Neuronal stem cell (in vitro differentiated cells): ENCODE measurements around the gene REN.

Source experiments
- DNase-seq: peaks from one replicate; pipeline ENCODE4 v3.0.0-alpha.2; 2013; ENCODE audit warnings: low spot score
- H2AFZ ChIP-seq: one replicate; pipeline ENCODE4 v1.6.1; 2013; ENCODE audit warnings: mild to moderate bottlenecking, low read length, inconsistent platforms
- H2AK5ac ChIP-seq: 2 replicates; pipeline ENCODE4 v1.6.1; 2013; ENCODE audit warnings: low read depth, mild to moderate bottlenecking, inconsistent platforms, low read length, moderate library complexity, mixed read lengths
- H2BK120ac ChIP-seq: 2 replicates; pipeline ENCODE4 v1.6.1; 2013; ENCODE audit warnings: low read depth, mild to moderate bottlenecking, inconsistent platforms, low read length, moderate library complexity, mixed read lengths
- H2BK12ac ChIP-seq: one replicate; pipeline ENCODE4 v1.6.1; 2013; ENCODE audit warnings: low read length, inconsistent platforms
- H2BK15ac ChIP-seq: 2 replicates; pipeline ENCODE4 v1.6.1; 2013; ENCODE audit warnings: mild to moderate bottlenecking, low read length, inconsistent platforms, mixed read lengths
- H2BK5ac ChIP-seq: one replicate; pipeline ENCODE4 v1.6.1; 2013; ENCODE audit warnings: inconsistent platforms, mild to moderate bottlenecking, low read length, moderate library complexity
- H3K14ac ChIP-seq: one replicate; pipeline ENCODE4 v1.6.1; 2013; ENCODE audit warnings: low read length, inconsistent platforms
- H3K18ac ChIP-seq: 2 replicates; pipeline ENCODE4 v1.6.1; 2013; ENCODE audit warnings: low read length, inconsistent platforms
- H3K23ac ChIP-seq: 2 replicates; pipeline ENCODE4 v1.6.1; 2013; ENCODE audit warnings: low read depth, mild to moderate bottlenecking, mixed read lengths, low read length, inconsistent platforms; ENCODE audit not compliant: poor library complexity
- H3K27ac ChIP-seq: replicated peaks from 3 replicates; pipeline ENCODE4 v1.5.1; 2013; ENCODE audit warnings: low read length, inconsistent platforms
- H3K27me3 ChIP-seq, 3 experiments: 2 replicates each; pipeline ENCODE4 v1.6.1; 2013; ENCODE audit warnings: low read length in 3 of 3, mild to moderate bottlenecking in 2 of 3, inconsistent platforms in 1 of 3, low read depth in 1 of 3, mixed read lengths in 1 of 3, moderate library complexity in 1 of 3; ENCODE audit not compliant: control insufficient read depth in 3 of 3, insufficient read depth in 3 of 3
- H3K36me3 ChIP-seq, 2 donors: replicated peaks in 1 of 2; 2 replicates each; pipeline ENCODE4 v1.6.1; 2013; ENCODE audit warnings: low read length in 2 of 2; ENCODE audit not compliant: control insufficient read depth in 2 of 2, insufficient read depth in 2 of 2
- H3K4ac ChIP-seq: 2 replicates; pipeline ENCODE4 v1.6.1; 2013; ENCODE audit warnings: inconsistent platforms, mild to moderate bottlenecking, low read length, moderate library complexity
- H3K4me1 ChIP-seq, 2 donors: 1 replicate in 1 of 2; 2 replicates in 1 of 2; pipeline ENCODE4 v1.6.1; 2013; ENCODE audit warnings: low read length in 2 of 2, low read depth in 1 of 2; ENCODE audit not compliant: control insufficient read depth in 2 of 2, insufficient read depth in 1 of 2
- H3K4me2 ChIP-seq: one replicate; pipeline ENCODE4 v1.6.1; 2013; ENCODE audit warnings: mild to moderate bottlenecking, low read length, inconsistent platforms; ENCODE audit not compliant: insufficient read depth, poor library complexity, severe bottlenecking
- H3K4me3 ChIP-seq, 2 donors: 2 replicates each; pipeline ENCODE4 v1.5.1; 2013; ENCODE audit warnings: low read length in 2 of 2, mild to moderate bottlenecking in 2 of 2, inconsistent platforms in 1 of 2, moderate library complexity in 1 of 2
- H3K79me1 ChIP-seq: one replicate; pipeline ENCODE4 v1.6.1; 2013; ENCODE audit warnings: low read depth, mild to moderate bottlenecking, inconsistent platforms, low read length, moderate library complexity
- H3K9ac ChIP-seq: one replicate; pipeline ENCODE4 v1.6.1; 2013; ENCODE audit warnings: mild to moderate bottlenecking, low read depth, low read length, inconsistent platforms; ENCODE audit not compliant: poor library complexity
- H3K9me3 ChIP-seq, 2 donors: replicated peaks in 1 of 2; 2 replicates each; pipeline versions ENCODE3 to v1.6.1; 2013; ENCODE audit warnings: low read length in 2 of 2, mild to moderate bottlenecking in 2 of 2, inconsistent platforms in 1 of 2, low read depth in 1 of 2, mixed read lengths in 1 of 2, moderate library complexity in 1 of 2; ENCODE audit not compliant: control insufficient read depth in 2 of 2, insufficient read depth in 1 of 2
- H4K8ac ChIP-seq: one replicate; pipeline ENCODE4 v1.6.1; 2013; ENCODE audit warnings: low read depth, mild to moderate bottlenecking, inconsistent platforms, low read length, moderate library complexity
- H4K91ac ChIP-seq: one replicate; pipeline ENCODE4 v1.6.1; 2013; ENCODE audit warnings: low read length, low read depth, mild to moderate bottlenecking, inconsistent platforms; ENCODE audit not compliant: poor library complexity
- WGBS, 2 donors: extraction: QIAGEN DNeasy Blood & Tissue Kit; methylation state at CpG; one replicate each; pipeline ENCODE4 v1.1.7; 2013; ENCODE audit warnings: missing lambda C conversion rate in 2 of 2, mixed read lengths in 1 of 2; ENCODE audit not compliant: insufficient read length in 2 of 2, insufficient replicate concordance in 1 of 2; ENCODE audit errors: extremely low coverage in 2 of 2; 5-methylcytosine and 5-hydroxymethylcytosine counted together

Gene REN

DNA sequence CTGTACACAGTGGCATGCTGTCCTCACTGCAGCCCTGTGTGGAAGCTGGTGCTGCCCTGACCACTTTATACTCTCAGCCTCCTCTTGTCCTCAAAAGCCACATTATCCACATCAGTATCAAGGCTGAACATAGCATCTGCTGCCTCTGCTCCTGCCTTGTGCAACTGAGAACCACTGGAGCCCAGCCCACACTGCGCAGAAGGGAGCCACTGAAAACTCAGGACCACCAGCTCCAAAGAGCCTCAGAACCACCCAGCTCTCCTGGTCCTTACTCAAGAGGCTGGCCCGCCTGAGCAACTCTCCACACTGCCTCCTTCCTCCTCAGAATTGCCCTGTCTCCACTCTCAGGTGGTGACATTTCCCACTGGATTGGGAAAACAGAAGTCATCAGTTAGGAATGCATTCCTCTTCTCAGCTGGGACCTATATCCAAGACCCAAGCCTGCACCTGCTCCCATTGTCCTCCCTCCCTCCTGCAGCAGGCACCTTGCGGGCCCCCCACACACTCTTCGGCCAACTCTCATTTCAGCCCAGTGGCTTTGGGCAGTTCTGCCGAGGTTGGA is 37.1 kb upstream of the REN start:
- WGBS, 2 donors, result no CpG with 5 or more reads among the region's 5 CpGs
- no peak overlapping the region for H3K18ac ChIP-seq
- H2BK5ac ChIP-seq, result no peak overlapping the region

DNA sequence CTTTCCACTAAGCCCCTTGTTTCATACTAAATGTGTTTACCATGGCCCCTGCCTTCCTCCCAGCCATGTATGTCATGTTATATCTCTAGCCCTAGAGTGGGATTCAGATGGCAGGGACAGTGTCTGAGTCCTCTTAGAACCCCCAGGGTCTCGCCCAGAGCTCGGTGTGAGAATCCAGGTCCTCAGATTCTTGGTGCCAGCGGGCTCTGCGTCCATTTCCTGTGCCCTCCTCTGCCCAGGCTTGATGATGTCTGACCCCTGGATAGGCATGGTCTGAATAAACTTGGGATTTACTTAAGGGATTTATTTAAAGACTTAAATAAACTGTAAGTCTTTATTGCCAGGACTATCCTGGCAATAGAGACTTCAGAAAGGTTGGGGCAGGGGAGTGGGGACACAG is 36.3 kb upstream of the REN start:
- Histone ChIP-seq H3K9ac (no peak overlapping the region), H3K9me3 (no peaks in the 10 kb centered on the region), H3K36me3 (no peaks in the 10 kb centered on the region), H3K27me3 (peaks cover 0 to 84% (median 0%) of the 10 kb centered on the region in 3 experiments), H3K4me3 (no peak overlapping the region), H2BK12ac (no peak overlapping the region), H2AFZ (no peak overlapping the region), H3K18ac (no peak overlapping the region), H4K8ac (no peak overlapping the region), H3K4me2 (no peak overlapping the region), H3K14ac (no peak overlapping the region), H4K91ac (no peak overlapping the region), H2BK5ac (no peak overlapping the region), H3K23ac (no peak overlapping the region), H2BK120ac (no peak overlapping the region), H2BK15ac (no peak overlapping the region), H2AK5ac (no peak overlapping the region), H3K79me1 (no peaks in the 10 kb centered on the region), H3K27ac (no peak overlapping the region), H3K4ac (no peak overlapping the region), H3K4me1 (peaks cover 0 to 2% of the 10 kb centered on the region in 2 donors)
- WGBS, 2 donors, result no CpG with 5 or more reads among the region's 4 CpGs
- DNase-seq, result no peak

More for the DNA sequence above, 37.1 kb upstream of the REN start:
- no peaks in the 10 kb centered on the region for H3K79me1 ChIP-seq
- no peak overlapping the region for H3K23ac ChIP-seq
- no peak overlapping the region for H3K4me2 ChIP-seq
- H3K14ac ChIP-seq, result no peak overlapping the region
- H3K4me3 ChIP-seq, result no peak overlapping the region
- no peak overlapping the region for H3K4ac ChIP-seq
- H3K27ac ChIP-seq, result no peak overlapping the region
- H3K9ac ChIP-seq, result no peak overlapping the region
- H2BK12ac ChIP-seq, result no peak overlapping the region
- no peaks in the 10 kb centered on the region for H3K9me3 ChIP-seq
- no peak overlapping the region for H2BK120ac ChIP-seq
- no peak for DNase-seq
- H4K8ac ChIP-seq, result no peak overlapping the region
- H3K36me3 ChIP-seq, result no peaks in the 10 kb centered on the region
- no peak overlapping the region for H2BK15ac ChIP-seq
- no peak overlapping the region for H4K91ac ChIP-seq
- peaks cover 0 to 80% (median 0%) of the 10 kb centered on the region in 3 experiments for H3K27me3 ChIP-seq
- H2AK5ac ChIP-seq, result no peak overlapping the region
- no peak overlapping the region for H2AFZ ChIP-seq
- H3K4me1 ChIP-seq, result peaks cover 0 to 2% of the 10 kb centered on the region in 2 donors

- Histone ChIP-seq H2AFZ (no peak overlapping the region), H3K18ac (no peak overlapping the region), H2AK5ac (no peak overlapping the region), H2BK12ac (no peak overlapping the region), H3K27ac (no peak overlapping the region), H4K8ac (no peak overlapping the region), H2BK120ac (no peak overlapping the region), H3K9ac (no peak overlapping the region), H2BK5ac (no peak overlapping the region), H3K27me3 (peaks cover 0 to 87% (median 0%) of the 10 kb centered on the region in 3 experiments), H2BK15ac (no peak overlapping the region), H3K4me1 (peaks cover 0 to 2% of the 10 kb centered on the region in 2 donors), H3K4me3 (no peak overlapping the region), H3K4me2 (no peak overlapping the region), H4K91ac (no peak overlapping the region), H3K14ac (no peak overlapping the region), H3K79me1 (no peaks in the 10 kb centered on the region), H3K36me3 (no peaks in the 10 kb centered on the region), H3K4ac (no peak overlapping the region), H3K23ac (no peak overlapping the region), H3K9me3 (no peaks in the 10 kb centered on the region)
- WGBS, 2 donors, result no CpG with 5 or more reads among the region's 12 CpGs
- no peak for DNase-seq
Measured at GRCh38 chr1:204201348-204202040, 35.4 kb upstream of the REN start.

DNA sequence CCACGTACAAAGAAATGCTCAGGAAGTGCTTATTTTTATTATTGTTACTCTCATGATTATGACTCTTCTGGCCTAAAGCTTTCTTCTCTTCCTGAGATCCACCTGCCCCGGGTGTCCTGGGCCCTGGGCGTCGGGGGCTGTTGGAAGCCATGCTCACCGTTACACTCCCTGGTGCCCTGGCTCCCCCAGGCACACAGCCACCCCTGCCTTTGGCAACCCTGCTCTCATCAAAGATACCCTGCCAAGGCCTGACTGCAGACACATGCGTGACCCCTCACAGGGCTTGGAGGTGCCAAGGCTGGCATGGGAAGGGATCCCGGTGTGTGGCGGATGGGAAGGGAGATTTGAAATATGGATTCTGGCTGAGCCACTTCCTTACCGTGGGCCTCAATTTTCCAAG is 33.4 kb upstream of the REN start:
- no peak overlapping the region for H3K4me3 ChIP-seq
- no peak overlapping the region for H2BK5ac ChIP-seq
- no CpG with 5 or more reads among the region's 9 CpGs for WGBS, 2 donors

More for the DNA sequence above, 33.4 kb upstream of the REN start:
- Histone ChIP-seq H3K23ac (no peak overlapping the region), H3K14ac (peak overlapping the region; percentile 39), H3K18ac (no peak overlapping the region), H2AK5ac (no peak overlapping the region), H3K79me1 (peaks cover 2% of the 10 kb centered on the region), H3K4ac (no peak overlapping the region), H2BK15ac (no peak overlapping the region), H3K4me1 (peaks cover 2 to 7% of the 10 kb centered on the region in 2 donors), H3K27ac (no peak overlapping the region), H3K9ac (no peak overlapping the region), H3K27me3 (peaks cover 0 to 83% (median 4%) of the 10 kb centered on the region in 3 experiments), H4K91ac (no peak overlapping the region), H2BK12ac (no peak overlapping the region), H3K4me2 (no peak overlapping the region), H3K9me3 (peaks cover 0 to 4% of the 10 kb centered on the region in 2 donors), H2AFZ (no peak overlapping the region), H3K36me3 (no peaks in the 10 kb centered on the region), H2BK120ac (no peak overlapping the region), H4K8ac (no peak overlapping the region)
- DNase-seq, result no peak
